ENCODE results near the gene RNF141. TPM values are rescaled to one million over a fixed set of nuclear protein-coding genes. Genes with fewer than 3 reads are reported as not detected.

Gene RNF141
- total and polyA plus RNA-seq, 2 donors (not counting 3 experiments of a cell fraction or from before 2014, with no cell fraction given), result 9.4 to 32.4 TPM

- Histone ChIP-seq H3K27me3 (ENCODE audit: control insufficient read depth in 2 of 2, insufficient read depth in 2 of 2, low read length in 2 of 2) (no peaks in the 10 kb centered on the region), H3K9ac (replicated peaks; ENCODE audit: extremely low read depth, insufficient read depth, low read length) (no peak overlapping the region), H3K9me3 (replicated peaks; ENCODE audit: control insufficient read depth, insufficient read depth, low read length) (no peaks in the 10 kb centered on the region), H3K27ac (ENCODE audit: insufficient read depth, low read depth, low read length) (no peak overlapping the region), H2AFZ (ENCODE audit: low read depth, low read length) (no peak overlapping the region), H3K4me1 (ENCODE audit: control insufficient read depth, extremely low read depth, insufficient read depth, low read length) (peaks cover 2% of the 10 kb centered on the region), H3K79me2 (ENCODE audit: control insufficient read depth, insufficient read depth, low read length) (no peaks in the 10 kb centered on the region), H3K9me1 (replicated peaks; ENCODE audit: control insufficient read depth, extremely low read depth, insufficient read depth, low read length) (no peaks in the 10 kb centered on the region), H3K36me3 (ENCODE audit: control insufficient read depth in 2 of 2, extremely low read depth in 1 of 2, insufficient read depth in 2 of 2, low read length in 2 of 2) (no peaks in the 10 kb centered on the region), H3K4me2 (ENCODE audit: insufficient read depth, low read length) (no peak overlapping the region), H4K20me1 (replicated peaks; ENCODE audit: control insufficient read depth, extremely low read depth, insufficient read depth, low read length) (no peaks in the 10 kb centered on the region), H3K4me3 (replicated peaks in 1 of 3; ENCODE audit: insufficient read depth in 1 of 3, low read depth in 1 of 3, low read length in 3 of 3) (no peak overlapping the region)
- dilution Hi-C loops (cut with MboI; ENCODE audit: extremely low pct_ligation_motif_present, low sequenced_read_pairs) (no loop called here), intact Hi-C loops (cut with micrococcal nuclease) (no loop called here)
- ChIA-PET POLR2A (interaction anchor here (0.7 kb wide), 1 partner anchor 171 kb away, joined by 5 read pairs; no protein-coding TSS in a partner anchor), CTCF (interaction anchor here (0.5 to 1.5 kb wide), 2 partner anchors 12 to 137 kb away, joined by 3 to 4 read pairs; no protein-coding TSS in a partner anchor)
- FAIRE-seq (no peak), DNase-seq (ENCODE audit: low read depth, low spot score) (no peak)
- no TSS peak for BruUV-seq (replicated peaks)
- TF ChIP-seq EZH2 (IDR thresholded peaks at IDR 0.05; ENCODE audit: borderline replicate concordance, low read depth, low read length, severe bottlenecking), result no peak
- TF ChIP-seq MYC (IDR thresholded peaks at IDR 0.05; ENCODE audit: low read depth, low read length), result no peak
- TF ChIP-seq JUN (IDR thresholded peaks at IDR 0.05; ENCODE audit: borderline replicate concordance, insufficient read depth, insufficient read length, low read depth), result no peak
- no peak for TF ChIP-seq POLR2AphosphoS5 (IDR thresholded peaks at IDR 0.05; ENCODE audit: insufficient read depth, low read depth, low read length)
- no peak for TF ChIP-seq POLR2A (IDR thresholded peaks at IDR 0.05; ENCODE audit: low read depth, low read length)
- TF ChIP-seq FOS (IDR thresholded peaks at IDR 0.05; ENCODE audit: borderline replicate concordance, insufficient read depth, low read length), result no peak
- TF ChIP-seq MAX (IDR thresholded peaks at IDR 0.05; ENCODE audit: insufficient read depth, insufficient read length), result no peak
- TF ChIP-seq GATA2 (IDR thresholded peaks at IDR 0.05; ENCODE audit: insufficient read depth, insufficient read length, low read depth, low read length), result no peak
- TF ChIP-seq CTCF (IDR thresholded peaks at IDR 0.05; ENCODE audit: extremely low read depth in 1 of 2, insufficient read depth in 1 of 2, low read depth in 1 of 2, low read length in 2 of 2), result no peak
Observed at GRCh38 chr11:10496296-10496936, 44.6 kb downstream of the RNF141 start.
